A673 (cell line): ENCODE measurements around the gene PCTP. TPM values are rescaled to one million over a fixed set of nuclear protein-coding genes. Genes with fewer than 3 reads are reported as not detected.

Source experiments
- BruUV-seq: library from RNA; stranded (reverse); fragments of 400-500 nt; replicated peaks from 2 replicates; lab custom pipeline; 2021; lab: Mats Ljungman, UMichigan
- CTCF ChIA-PET: fragments of 300-600 bp; sonication (Branson Sonifier 250); formaldehyde crosslinking; loops from one replicate; lab custom pipeline; 2022; ENCODE audit warnings: antibody characterized with exemption; lab: Charles Lee
- POLR2A ChIA-PET: fragments of 300-600 bp; sonication (Branson Sonifier 250); formaldehyde crosslinking; loops from one replicate; lab custom pipeline; 2022; ENCODE audit warnings: antibody characterized with exemption; ENCODE audit not compliant: low non-redundant PET; lab: Charles Lee
- DNase-seq: peaks from one replicate; pipeline ENCODE4 v3.0.0-alpha.2; 2015; ENCODE audit warnings: low spot score
- H3K27ac ChIP-seq: fragments of 200-600 bp; sonication (generic); 2 replicates; pipeline ENCODE4 v1.5.1; 2016; ENCODE audit warnings: mixed run types, low read depth, mild to moderate bottlenecking, mixed read lengths, antibody characterized with exemption, low read length; ENCODE audit not compliant: poor library complexity, severe bottlenecking
- H3K27me3 ChIP-seq: fragments of 200-600 bp; sonication (generic); replicated peaks from 2 replicates; pipeline ENCODE4 v1.6.1; 2017; ENCODE audit warnings: mixed run types, low read depth, mild to moderate bottlenecking, mixed read lengths, antibody characterized with exemption, low read length; ENCODE audit not compliant: insufficient read depth, poor library complexity
- H3K36me3 ChIP-seq: fragments of 200-600 bp; sonication (generic); 2 replicates; pipeline ENCODE4 v1.6.1; 2016; ENCODE audit warnings: mixed run types, mild to moderate bottlenecking, mixed read lengths, antibody characterized with exemption, low read length; ENCODE audit not compliant: insufficient read depth, poor library complexity, severe bottlenecking
- H3K4me1 ChIP-seq: fragments of 200-600 bp; sonication (generic); 2 replicates; pipeline ENCODE4 v1.6.1; 2017; ENCODE audit warnings: mixed run types, mild to moderate bottlenecking, mixed read lengths, antibody characterized with exemption, low read length; ENCODE audit not compliant: insufficient read depth, poor library complexity, severe bottlenecking
- H3K4me3 ChIP-seq: fragments of 200-600 bp; sonication (generic); 2 replicates; pipeline ENCODE4 v1.5.1; 2016; ENCODE audit warnings: low read depth, mixed run types, mild to moderate bottlenecking, mixed read lengths, low read length; ENCODE audit not compliant: poor library complexity, severe bottlenecking
- H3K9me3 ChIP-seq: fragments of 200-600 bp; sonication (generic); 2 replicates; pipeline ENCODE4 v1.6.1; 2016; ENCODE audit warnings: mixed run types, low read depth, mild to moderate bottlenecking, mixed read lengths, antibody characterized with exemption, low read length; ENCODE audit not compliant: poor library complexity, severe bottlenecking
- EZH2 ChIP-seq: fragments of 200-600 bp; sonication (generic); IDR thresholded peaks from 2 replicates; pipeline ENCODE4 v1.6.1; 2017; ENCODE audit warnings: borderline replicate concordance, low read depth, mild to moderate bottlenecking, mixed read lengths, antibody characterized with exemption, low read length; ENCODE audit not compliant: poor library complexity, severe bottlenecking
- intact Hi-C: fragments of 100-400 bp; cut with micrococcal nuclease; formaldehyde crosslinking; loops from one replicate; pipeline ENCODE4 v1.10.0; 2022; ENCODE audit not compliant: unreplicated experiment
- total RNA-seq: library from RNA; stranded (reverse); gene quantifications from 2 replicates; pipeline ENCODE4 v1.2.3, GENCODE V29; 2021
- TF ChIP-seq, protein P1 (sequence below): fragments of 300-800, 200-600 bp; sonication (generic); conservative IDR thresholded peaks from 2 replicates; pipeline ENCODE4 v1.5.1; 2017; ENCODE audit warnings: low read depth, mild to moderate bottlenecking, antibody characterized with exemption, low read length, moderate library complexity, mixed read lengths

PCTP gene
- total RNA-seq, 1 experiment from 2014 or later = 6.4 TPM

GRCh38 chr17:55785181-55785580 is 34.3 kb downstream of the PCTP start:
- peaks cover 9% of the 10 kb centered on the region for H3K27me3 ChIP-seq
- intact Hi-C loops = no loop called here
- no TSS peak for BruUV-seq
- TF ChIP-seq, protein P1, sequence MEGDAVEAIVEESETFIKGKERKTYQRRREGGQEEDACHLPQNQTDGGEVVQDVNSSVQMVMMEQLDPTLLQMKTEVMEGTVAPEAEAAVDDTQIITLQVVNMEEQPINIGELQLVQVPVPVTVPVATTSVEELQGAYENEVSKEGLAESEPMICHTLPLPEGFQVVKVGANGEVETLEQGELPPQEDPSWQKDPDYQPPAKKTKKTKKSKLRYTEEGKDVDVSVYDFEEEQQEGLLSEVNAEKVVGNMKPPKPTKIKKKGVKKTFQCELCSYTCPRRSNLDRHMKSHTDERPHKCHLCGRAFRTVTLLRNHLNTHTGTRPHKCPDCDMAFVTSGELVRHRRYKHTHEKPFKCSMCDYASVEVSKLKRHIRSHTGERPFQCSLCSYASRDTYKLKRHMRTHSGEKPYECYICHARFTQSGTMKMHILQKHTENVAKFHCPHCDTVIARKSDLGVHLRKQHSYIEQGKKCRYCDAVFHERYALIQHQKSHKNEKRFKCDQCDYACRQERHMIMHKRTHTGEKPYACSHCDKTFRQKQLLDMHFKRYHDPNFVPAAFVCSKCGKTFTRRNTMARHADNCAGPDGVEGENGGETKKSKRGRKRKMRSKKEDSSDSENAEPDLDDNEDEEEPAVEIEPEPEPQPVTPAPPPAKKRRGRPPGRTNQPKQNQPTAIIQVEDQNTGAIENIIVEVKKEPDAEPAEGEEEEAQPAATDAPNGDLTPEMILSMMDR = no peak
- TF ChIP-seq EZH2 = no peak
- no peaks in the 10 kb centered on the region for H3K36me3 ChIP-seq
- no peak overlapping the region for H3K27ac ChIP-seq
- CTCF ChIA-PET = no interaction called here
- DNase-seq = no peak
- H3K4me3 ChIP-seq = no peak overlapping the region
- POLR2A ChIA-PET = no interaction called here
- no peaks in the 10 kb centered on the region for H3K9me3 ChIP-seq
- peaks cover 8% of the 10 kb centered on the region for H3K4me1 ChIP-seq

GRCh38 chr17:55793272-55793671 is 42.4 kb downstream of the PCTP start:
- H3K27ac ChIP-seq = no peak overlapping the region
- BruUV-seq = no TSS peak
- CTCF ChIA-PET = no interaction called here

DNA sequence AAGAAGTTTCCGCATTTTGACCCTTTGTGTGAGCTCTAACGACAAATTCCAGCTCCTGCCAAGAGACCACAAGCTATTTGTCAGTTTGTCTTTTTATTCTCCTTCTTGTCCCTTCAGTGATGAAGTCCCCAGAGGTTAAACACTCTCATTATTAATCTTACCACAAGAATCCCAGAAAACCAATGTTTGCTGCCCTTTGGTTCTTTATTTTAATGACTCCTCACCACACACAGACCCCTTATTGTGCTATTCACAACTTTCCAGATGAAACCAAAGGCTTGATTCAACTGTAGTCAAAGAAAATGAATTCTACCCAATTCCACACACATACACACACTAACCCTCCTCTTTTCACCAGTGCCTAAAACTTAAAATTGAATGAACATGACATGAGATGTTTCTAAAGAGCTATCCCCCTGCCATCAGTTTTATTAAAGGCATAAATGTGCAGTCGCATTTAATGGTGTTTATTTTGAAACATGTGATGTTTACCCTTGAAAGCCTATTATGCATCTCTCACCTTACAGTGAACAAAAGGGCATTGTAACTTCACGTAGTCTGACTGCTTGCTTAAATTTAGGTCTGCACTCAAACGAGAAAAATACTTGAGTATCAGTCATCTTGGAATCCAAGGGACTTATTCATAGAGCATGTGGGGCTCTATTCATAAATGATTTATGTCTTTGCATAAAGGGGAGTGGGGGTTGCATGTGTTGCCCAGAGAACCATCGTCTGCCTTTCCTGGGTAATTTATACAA is 44.1 kb downstream of the PCTP start:
- TF ChIP-seq, protein P1 = no peak
- no peak for TF ChIP-seq EZH2
- BruUV-seq = no TSS peak
- intact Hi-C loops = no loop called here
- H3K4me3 ChIP-seq = no peak overlapping the region
- no peaks in the 10 kb centered on the region for H3K9me3 ChIP-seq
- no peaks in the 10 kb centered on the region for H3K36me3 ChIP-seq
- no peak for DNase-seq
- H3K27me3 ChIP-seq = peaks cover 64% of the 10 kb centered on the region
- ChIA-PET CTCF (no interaction called here), POLR2A (interaction anchor here (0.6 kb wide), 1 partner anchor 1058 kb away, joined by 4 read pairs; no protein-coding TSS in a partner anchor)
- H3K4me1 ChIP-seq = no peaks in the 10 kb centered on the region
- no peak overlapping the region for H3K27ac ChIP-seq

More at GRCh38 chr17:55793272-55793671, 42.4 kb downstream of the PCTP start:
- TF ChIP-seq EZH2 = no peak
- TF ChIP-seq, protein P1 = no peak
- POLR2A ChIA-PET = no interaction called here
- H3K4me1 ChIP-seq = no peaks in the 10 kb centered on the region
- H3K36me3 ChIP-seq = no peaks in the 10 kb centered on the region
- H3K4me3 ChIP-seq = no peak overlapping the region
- peaks cover 65% of the 10 kb centered on the region for H3K27me3 ChIP-seq
- intact Hi-C loops = no loop called here
- no peak for DNase-seq
- H3K9me3 ChIP-seq = no peaks in the 10 kb centered on the region
